Bronchial epithelial cell (primary cell): Measurements from ENCODE around the gene TXNL1. TPM values are rescaled to one million over a fixed set of nuclear protein-coding genes. Genes with fewer than 3 reads are reported as not detected.
A peak's percentile ranks its signal among the peaks of the same experiment; 100 is the strongest.

Experiments used
- DNase-seq: peaks from one replicate; pipeline ENCODE4 v3.0.0-alpha.2; 2010; ENCODE audit warnings: low read depth
- FAIRE-seq: peaks from 2 replicates; lab custom pipeline; 2011; peaks lifted over from hg19 to GRCh38; lab: Jason Lieb, UNC
- H3K27me3 ChIP-seq: 2 replicates; pipeline ENCODE4 v1.5.1; 2011; ENCODE audit warnings: low read length; ENCODE audit not compliant: control insufficient read depth, insufficient read depth
- H3K36me3 ChIP-seq: 2 replicates; pipeline ENCODE4 v1.5.1; 2011; ENCODE audit warnings: low read length; ENCODE audit not compliant: control insufficient read depth, insufficient read depth
- H3K4me3 ChIP-seq: 2 replicates; pipeline ENCODE4 v1.5.1; 2011; ENCODE audit warnings: mild to moderate bottlenecking, low read depth, low read length, control low read depth
- CTCF ChIP-seq: IDR thresholded peaks from 2 replicates; pipeline ENCODE4 v1.5.1; 2011; ENCODE audit warnings: mild to moderate bottlenecking, moderate library complexity, low read length, control low read depth, inconsistent platforms; ENCODE audit not compliant: insufficient read depth, severe bottlenecking
- total RNA-seq: library from RNA; depleted of rRNA; stranded (reverse); fragments of >200 nt; gene quantifications from 2 replicates; pipeline ENCODE4 v1.2.1, GENCODE V29; 2014

The TXNL1 gene
- 24.1 and 30.3 TPM in 2 replicates for total RNA-seq

- no peaks in the 10 kb centered on the region for H3K27me3 ChIP-seq
- H3K4me3 ChIP-seq: peak within 1 kb of the TSS; percentile 97
- peak; percentile 52 for FAIRE-seq
- no peaks in the 10 kb centered on the region for H3K36me3 ChIP-seq
- TF ChIP-seq CTCF: no peak
- peak; percentile 94 for DNase-seq
Measured at GRCh38 chr18:56638232-56639103, at the start of gene TXNL1. TXNL1 (minus strand) TSS chr18:56638592; CDS start chr18:56638440, 152 bp downstream.

- Histone ChIP-seq H3K27me3 (no peaks in the 10 kb centered on the region), H3K4me3 (no peak overlapping the region), H3K36me3 (no peaks in the 10 kb centered on the region)
- DNase-seq (no peak), FAIRE-seq (no peak)
- TF ChIP-seq CTCF: no peak
Measured at GRCh38 chr18:56684277-56684676, 45.9 kb upstream of the TXNL1 start.

- FAIRE-seq (peak; percentile 55), DNase-seq (peak; percentile 72)
- Histone ChIP-seq H3K27me3 (no peaks in the 10 kb centered on the region), H3K36me3 (no peaks in the 10 kb centered on the region), H3K4me3 (no peak overlapping the region)
- no peak for TF ChIP-seq CTCF
Measured at GRCh38 chr18:56678836-56679565, 40.6 kb upstream of the TXNL1 start.

GRCh38 chr18:56676639-56677038, 38.2 kb upstream of the TXNL1 start:
- DNase-seq (no peak), FAIRE-seq (no peak)
- no peak for TF ChIP-seq CTCF
- Histone ChIP-seq H3K27me3 (no peaks in the 10 kb centered on the region), H3K4me3 (no peak overlapping the region), H3K36me3 (no peaks in the 10 kb centered on the region)

GRCh38 chr18:56672981-56673380, 34.6 kb upstream of the TXNL1 start:
- Histone ChIP-seq H3K4me3 (no peak overlapping the region), H3K36me3 (no peaks in the 10 kb centered on the region), H3K27me3 (no peaks in the 10 kb centered on the region)
- FAIRE-seq (no peak), DNase-seq (no peak)
- TF ChIP-seq CTCF: no peak
